ENCODE data around the gene MAP2K1. TPM values are rescaled to one million over a fixed set of nuclear protein-coding genes. Genes with fewer than 3 reads are reported as not detected.
A peak's percentile ranks its signal among the peaks of the same experiment; 100 is the strongest.
"Not testable (repeated sequence)": the region's sequence is repeated elsewhere in the genome, so short reads cannot be mapped to it uniquely, and the experiment has no call there.

MAP2K1 gene
- total RNA-seq, 2 donors from 2014 or later = 73.7 to 81.2 TPM

DNA sequence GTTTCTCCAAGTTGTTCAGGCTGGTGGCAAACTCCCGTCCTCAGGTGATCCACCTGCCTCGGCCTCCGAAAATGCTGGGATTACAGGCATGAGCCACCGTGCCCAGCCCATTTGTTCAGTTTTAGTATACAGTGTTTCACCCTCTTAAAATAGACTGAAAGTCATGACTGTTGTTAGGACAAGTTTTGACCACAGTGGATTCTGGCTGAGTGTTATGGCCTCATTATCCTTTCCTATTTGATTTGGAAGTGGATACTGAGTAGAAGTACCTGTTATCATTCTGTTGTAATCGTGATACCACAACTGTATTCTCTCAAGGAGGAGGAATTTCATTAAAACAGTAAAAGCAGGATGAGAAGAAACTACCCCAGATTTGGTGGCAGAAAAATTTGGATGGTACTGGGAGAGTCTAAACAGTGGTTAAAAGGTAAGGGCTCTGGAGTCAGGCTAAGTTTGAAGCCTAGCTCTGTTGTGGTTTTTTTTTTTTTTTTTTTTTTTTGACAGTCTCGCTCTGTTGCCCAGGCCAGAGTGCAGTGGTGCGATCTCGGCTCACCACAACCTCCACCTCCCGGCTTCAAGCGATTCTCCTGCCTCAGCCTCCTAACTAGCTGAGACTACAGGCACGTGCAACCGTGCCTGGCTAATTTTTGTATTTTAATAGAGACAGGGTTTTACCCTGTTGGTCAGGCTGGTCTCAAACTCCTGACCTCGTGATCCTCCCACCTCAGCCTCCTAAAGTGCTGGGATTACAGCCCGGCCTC, 2.6 kb downstream of the MAP2K1 start:
- H3K36me3 Mint-ChIP-seq (ENCODE audit: low read depth) = peaks cover 30% of the 10 kb centered on the region
- no peak for DNase-seq
- Histone ChIP-seq H3K27me3 (ENCODE audit: control insufficient read depth, insufficient read depth, low read length, poor library complexity, severe bottlenecking) (no peaks in the 10 kb centered on the region), H3K4me3 (ENCODE audit: low read length) (peak overlapping the region; percentile 83), H3K9me3 (ENCODE audit: control insufficient read depth, low read length) (no peaks in the 10 kb centered on the region), H3K36me3 (ENCODE audit: control insufficient read depth, insufficient read depth, low read length) (peaks cover 21% of the 10 kb centered on the region), H3K9ac (ENCODE audit: extremely low read depth, low read length, poor library complexity, severe bottlenecking) (no peak overlapping the region), H3K4me1 (ENCODE audit: control insufficient read depth, insufficient read depth, low read length) (no peaks in the 10 kb centered on the region), H3K27ac (ENCODE audit: low read depth, low read length) (no peak overlapping the region)
- no peaks in the 10 kb centered on the region for H3K27me3 Mint-ChIP-seq (ENCODE audit: insufficient read depth)
- H3K4me3 Mint-ChIP-seq = peak overlapping the region; percentile 79
- no peak overlapping the region for H3K27ac Mint-ChIP-seq
- TF ChIP-seq, protein P1, sequence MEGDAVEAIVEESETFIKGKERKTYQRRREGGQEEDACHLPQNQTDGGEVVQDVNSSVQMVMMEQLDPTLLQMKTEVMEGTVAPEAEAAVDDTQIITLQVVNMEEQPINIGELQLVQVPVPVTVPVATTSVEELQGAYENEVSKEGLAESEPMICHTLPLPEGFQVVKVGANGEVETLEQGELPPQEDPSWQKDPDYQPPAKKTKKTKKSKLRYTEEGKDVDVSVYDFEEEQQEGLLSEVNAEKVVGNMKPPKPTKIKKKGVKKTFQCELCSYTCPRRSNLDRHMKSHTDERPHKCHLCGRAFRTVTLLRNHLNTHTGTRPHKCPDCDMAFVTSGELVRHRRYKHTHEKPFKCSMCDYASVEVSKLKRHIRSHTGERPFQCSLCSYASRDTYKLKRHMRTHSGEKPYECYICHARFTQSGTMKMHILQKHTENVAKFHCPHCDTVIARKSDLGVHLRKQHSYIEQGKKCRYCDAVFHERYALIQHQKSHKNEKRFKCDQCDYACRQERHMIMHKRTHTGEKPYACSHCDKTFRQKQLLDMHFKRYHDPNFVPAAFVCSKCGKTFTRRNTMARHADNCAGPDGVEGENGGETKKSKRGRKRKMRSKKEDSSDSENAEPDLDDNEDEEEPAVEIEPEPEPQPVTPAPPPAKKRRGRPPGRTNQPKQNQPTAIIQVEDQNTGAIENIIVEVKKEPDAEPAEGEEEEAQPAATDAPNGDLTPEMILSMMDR (conservative IDR thresholded peaks at IDR 0.05) = no peak
- no peaks in the 10 kb centered on the region for H3K9me3 Mint-ChIP-seq
- H3K4me1 Mint-ChIP-seq = peaks cover 27% of the 10 kb centered on the region
- WGBS, 2 experiments (ENCODE audit: insufficient coverage in 1 of 2, insufficient read length in 1 of 2) = 89 to 95% methylated on average over 11 to 12 of the region's 14 CpGs

DNA sequence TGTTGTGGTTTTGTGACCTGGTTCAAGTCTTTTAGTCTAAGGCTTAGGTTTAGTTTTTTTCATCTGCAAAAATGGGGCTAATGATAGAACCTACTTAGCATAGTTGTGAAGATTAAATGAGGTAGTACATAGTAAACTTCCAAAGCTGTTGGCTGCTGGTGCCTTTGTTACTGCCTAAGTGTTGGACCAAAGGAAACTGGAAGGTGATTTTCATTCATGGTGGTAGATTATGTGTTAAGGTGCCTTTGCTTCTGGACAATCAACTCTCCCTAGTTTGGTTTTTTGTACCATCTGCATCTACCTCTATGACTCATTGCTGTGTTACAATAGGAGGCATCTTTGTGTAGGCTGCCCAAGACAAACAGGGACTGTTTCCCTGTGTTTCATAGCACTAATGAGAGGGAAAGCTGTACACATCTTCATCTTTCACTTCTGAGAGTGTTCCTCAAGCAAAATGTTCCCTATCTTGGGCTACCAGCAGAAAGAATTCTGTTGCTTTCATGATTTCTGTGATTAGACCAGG, 3.2 kb downstream of the MAP2K1 start:
- H3K27me3 Mint-ChIP-seq (ENCODE audit: insufficient read depth) = no peaks in the 10 kb centered on the region
- H3K4me3 Mint-ChIP-seq = peak overlapping the region; percentile 79
- H3K27ac Mint-ChIP-seq = no peak overlapping the region

DNA sequence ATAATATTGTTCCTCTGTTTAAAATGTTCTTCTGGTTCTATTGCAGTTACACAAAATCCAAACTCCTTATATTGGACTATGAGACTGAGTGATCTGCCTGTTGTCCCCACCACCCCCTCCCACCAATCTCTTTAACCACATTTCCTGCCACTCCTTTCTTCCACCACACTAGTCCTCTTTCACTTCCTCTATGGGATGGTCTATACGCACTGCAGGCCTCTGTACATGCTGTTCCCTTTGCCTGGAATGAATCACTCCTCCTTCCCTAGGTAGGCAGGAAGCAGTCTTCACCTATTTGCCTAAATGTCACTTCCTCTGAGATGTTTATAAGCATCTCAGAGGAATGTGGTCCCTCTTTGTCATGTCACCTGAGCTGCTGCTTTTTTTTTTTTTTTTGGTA, 4.0 kb downstream of the MAP2K1 start:
- H3K9ac ChIP-seq (ENCODE audit: extremely low read depth, low read length, poor library complexity, severe bottlenecking) = no peak overlapping the region
- Mint-ChIP-seq H3K9me3 (no peaks in the 10 kb centered on the region), H3K4me3 (no peak overlapping the region), H3K27me3 (ENCODE audit: insufficient read depth) (no peaks in the 10 kb centered on the region), H3K4me1 (peaks cover 27% of the 10 kb centered on the region), H3K27ac (no peak overlapping the region), H3K36me3 (ENCODE audit: low read depth) (peaks cover 34% of the 10 kb centered on the region)
- H3K27ac ChIP-seq (ENCODE audit: low read depth, low read length) = no peak overlapping the region
- no peak overlapping the region for H3K4me3 ChIP-seq (ENCODE audit: low read length)
- DNase-seq = no peak
- TF ChIP-seq, protein P1 (conservative IDR thresholded peaks at IDR 0.05) = no peak
- H3K4me1 ChIP-seq (ENCODE audit: control insufficient read depth, insufficient read depth, low read length) = no peaks in the 10 kb centered on the region
- peaks cover 35% of the 10 kb centered on the region for H3K36me3 ChIP-seq (ENCODE audit: control insufficient read depth, insufficient read depth, low read length)
- no peaks in the 10 kb centered on the region for H3K9me3 ChIP-seq (ENCODE audit: control insufficient read depth, low read length)
- H3K27me3 ChIP-seq (ENCODE audit: control insufficient read depth, insufficient read depth, low read length, poor library complexity, severe bottlenecking) = no peaks in the 10 kb centered on the region
- WGBS, 2 experiments (ENCODE audit: insufficient coverage in 1 of 2, insufficient read length in 1 of 2) = 86 to 89% methylated on average over 1 of the region's 1 CpG

More for the DNA sequence above, 3.2 kb downstream of the MAP2K1 start:
- peaks cover 30% of the 10 kb centered on the region for H3K36me3 Mint-ChIP-seq (ENCODE audit: low read depth)
- no peak overlapping the region for H3K27ac ChIP-seq (ENCODE audit: low read depth, low read length)
- H3K9ac ChIP-seq (ENCODE audit: extremely low read depth, low read length, poor library complexity, severe bottlenecking) = no peak overlapping the region
- peaks cover 27% of the 10 kb centered on the region for H3K36me3 ChIP-seq (ENCODE audit: control insufficient read depth, insufficient read depth, low read length)
- no peaks in the 10 kb centered on the region for H3K9me3 Mint-ChIP-seq
- H3K27me3 ChIP-seq (ENCODE audit: control insufficient read depth, insufficient read depth, low read length, poor library complexity, severe bottlenecking) = no peaks in the 10 kb centered on the region
- no peaks in the 10 kb centered on the region for H3K4me1 ChIP-seq (ENCODE audit: control insufficient read depth, insufficient read depth, low read length)
- no peaks in the 10 kb centered on the region for H3K9me3 ChIP-seq (ENCODE audit: control insufficient read depth, low read length)
- peak overlapping the region; percentile 83 for H3K4me3 ChIP-seq (ENCODE audit: low read length)
- DNase-seq = no peak
- TF ChIP-seq, protein P1 (conservative IDR thresholded peaks at IDR 0.05) = no peak
- H3K4me1 Mint-ChIP-seq = peaks cover 27% of the 10 kb centered on the region

DNA sequence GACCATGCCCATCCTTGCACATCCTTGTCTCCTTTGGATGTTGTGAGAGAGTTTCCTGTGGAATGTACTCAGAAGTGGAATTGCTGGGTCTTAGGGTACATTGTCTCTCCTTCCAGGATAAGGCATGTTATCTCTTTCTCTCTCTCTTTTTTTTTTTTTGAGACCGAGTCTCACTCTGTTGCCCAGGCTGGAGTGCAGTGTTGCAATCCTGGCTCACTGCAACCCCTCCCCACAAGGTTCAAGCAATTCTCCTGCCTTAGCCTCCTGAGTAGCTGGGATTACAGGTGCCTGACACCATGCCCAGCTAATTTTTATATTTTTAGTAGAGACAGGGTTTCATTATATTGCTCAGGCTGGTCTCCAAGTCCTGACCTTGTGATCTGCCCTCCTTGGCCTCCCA, 6.3 kb downstream of the MAP2K1 start:
- not testable (repeated sequence) for H3K27me3 Mint-ChIP-seq (ENCODE audit: insufficient read depth); H3K4me3 ChIP-seq (ENCODE audit: low read length); H3K4me3 Mint-ChIP-seq; H3K27me3 ChIP-seq (ENCODE audit: control insufficient read depth, insufficient read depth, low read length, poor library complexity, severe bottlenecking); H3K27ac ChIP-seq (ENCODE audit: low read depth, low read length); H3K9me3 ChIP-seq (ENCODE audit: control insufficient read depth, low read length); H3K27ac Mint-ChIP-seq; H3K4me1 ChIP-seq (ENCODE audit: control insufficient read depth, insufficient read depth, low read length); H3K9ac ChIP-seq (ENCODE audit: extremely low read depth, low read length, poor library complexity, severe bottlenecking); H3K9me3 Mint-ChIP-seq
- 96 to 100% methylated on average over 1 of the region's 1 CpG for WGBS, 2 experiments (ENCODE audit: insufficient coverage in 1 of 2, insufficient read length in 1 of 2)
- peak; percentile 16 for DNase-seq
- H3K36me3 Mint-ChIP-seq (ENCODE audit: low read depth) = peaks cover 50% of the 10 kb centered on the region
- H3K36me3 ChIP-seq (ENCODE audit: control insufficient read depth, insufficient read depth, low read length) = peaks cover 52% of the 10 kb centered on the region
- peaks cover 24% of the 10 kb centered on the region for H3K4me1 Mint-ChIP-seq
